SK-N-MC (cell line): ENCODE data around the gene DUSP10.

Experiments used
- DNase-seq: peaks from one replicate; pipeline ENCODE4 v3.0.0-alpha.2; 2011; ENCODE audit warnings: low read depth, low spot score
- H3K27ac ChIP-seq: fragments of 200-600 bp; sonication (generic); 2 replicates; pipeline ENCODE4 v1.5.1; 2016; ENCODE audit warnings: mixed run types
- H3K36me3 ChIP-seq: fragments of 200-600 bp; sonication (generic); 2 replicates; pipeline ENCODE4 v1.6.1; 2017; ENCODE audit warnings: antibody characterized with exemption, low read length, mixed read lengths; ENCODE audit not compliant: insufficient read depth
- H3K4me3 ChIP-seq: fragments of 200-600 bp; sonication (generic); 2 replicates; pipeline ENCODE4 v1.5.1; 2016
- H3K9ac ChIP-seq: fragments of 200-600 bp; sonication (generic); 2 replicates; pipeline ENCODE4 v1.8.0; 2017; ENCODE audit warnings: mixed run types, mixed read lengths; ENCODE audit not compliant: insufficient read length
- H3K9me3 ChIP-seq: fragments of 200-600 bp; sonication (generic); 2 replicates; pipeline ENCODE4 v1.6.1; 2017; ENCODE audit warnings: low read depth, mild to moderate bottlenecking, antibody characterized with exemption, low read length, moderate library complexity, mixed read lengths
- EZH2 ChIP-seq: fragments of 200-600 bp; sonication (generic); IDR thresholded peaks from one replicate; pipeline ENCODE4 v1.6.1; 2017; ENCODE audit warnings: antibody characterized with exemption
- FOXP2 ChIP-seq: optimal IDR thresholded peaks from 2 replicates; pipeline ENCODE3; 2011; ENCODE audit warnings: mild to moderate bottlenecking, moderate library complexity; ENCODE audit not compliant: insufficient read depth; ENCODE audit errors: extremely low read length, control extremely low read depth
- POLR2AphosphoS5 ChIP-seq: IDR thresholded peaks from 2 replicates; pipeline ENCODE4 v1.6.1; 2012; ENCODE audit warnings: mild to moderate bottlenecking, low read depth, low read length, borderline replicate concordance

The DUSP10 gene

DNA sequence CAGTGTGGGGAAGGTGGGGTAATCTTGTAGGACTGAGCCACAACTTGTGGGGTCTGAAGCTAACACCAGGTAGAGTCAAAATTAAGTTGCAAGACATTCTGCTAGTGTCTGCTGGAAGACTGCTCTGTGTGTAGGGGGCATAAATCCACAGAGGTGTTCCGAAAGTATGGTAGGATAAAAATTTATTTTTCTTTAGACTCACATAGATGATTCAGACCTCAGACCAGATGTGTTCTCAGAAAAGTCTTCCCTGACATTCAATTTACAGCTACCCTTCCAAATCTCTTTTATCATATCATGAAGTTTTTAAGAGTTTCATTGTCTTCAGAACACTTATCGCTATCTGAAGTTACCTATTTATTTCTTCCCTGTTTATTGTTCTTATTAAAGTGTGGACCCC lies 21.3 kb downstream of the DUSP10 start:
- TF ChIP-seq EZH2 (no peak), POLR2AphosphoS5 (no peak), FOXP2 (no peak)
- H3K27ac ChIP-seq: no peak overlapping the region
- no peak for DNase-seq
- no peak overlapping the region for H3K4me3 ChIP-seq
- no peak overlapping the region for H3K9ac ChIP-seq
- no peaks in the 10 kb centered on the region for H3K9me3 ChIP-seq
- H3K36me3 ChIP-seq: no peaks in the 10 kb centered on the region

DNA sequence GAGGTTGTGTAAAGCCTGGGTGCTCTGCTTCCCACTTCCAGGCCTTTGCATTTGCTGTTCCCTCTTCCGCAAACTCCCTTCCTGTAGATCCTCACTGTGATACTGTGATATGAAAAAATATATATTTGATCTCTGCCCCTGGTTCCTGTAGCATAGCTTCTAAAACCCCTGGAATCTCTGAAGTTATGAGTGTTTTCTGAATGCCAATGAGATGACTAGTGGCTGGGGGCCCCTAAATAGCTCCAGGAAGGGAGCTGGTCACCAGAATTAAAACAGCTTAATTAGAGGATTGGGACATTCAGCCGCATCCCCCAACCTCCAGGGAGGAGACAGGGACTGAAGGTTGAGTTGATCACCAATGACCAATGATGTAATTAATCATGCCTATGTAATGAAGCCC lies 21.9 kb downstream of the DUSP10 start:
- Histone ChIP-seq H3K4me3 (no peak overlapping the region), H3K27ac (no peak overlapping the region)
- TF ChIP-seq FOXP2 (no peak), EZH2 (no peak), POLR2AphosphoS5 (no peak)

DNA sequence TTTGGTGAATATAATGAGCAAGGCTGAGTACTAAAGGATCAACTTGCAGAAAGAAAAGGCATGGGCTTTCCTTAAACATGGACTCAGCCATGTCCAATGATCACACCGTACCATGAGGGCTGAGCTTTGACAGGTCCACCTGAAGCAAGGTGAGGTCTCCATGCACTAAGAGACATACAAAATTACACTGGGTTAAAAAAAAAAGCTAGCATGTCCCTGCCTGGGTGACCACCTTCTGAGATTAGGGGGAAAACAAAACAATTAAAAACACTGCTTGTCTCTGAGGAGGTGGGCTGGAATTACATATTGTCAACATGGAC lies 22.7 kb downstream of the DUSP10 start:
- Histone ChIP-seq H3K36me3 (no peaks in the 10 kb centered on the region), H3K9ac (no peak overlapping the region)

More for the DNA sequence above, 21.9 kb downstream of the DUSP10 start:
- no peaks in the 10 kb centered on the region for H3K9me3 ChIP-seq
- H3K36me3 ChIP-seq: no peaks in the 10 kb centered on the region
- DNase-seq: no peak
- no peak overlapping the region for H3K9ac ChIP-seq

DNA sequence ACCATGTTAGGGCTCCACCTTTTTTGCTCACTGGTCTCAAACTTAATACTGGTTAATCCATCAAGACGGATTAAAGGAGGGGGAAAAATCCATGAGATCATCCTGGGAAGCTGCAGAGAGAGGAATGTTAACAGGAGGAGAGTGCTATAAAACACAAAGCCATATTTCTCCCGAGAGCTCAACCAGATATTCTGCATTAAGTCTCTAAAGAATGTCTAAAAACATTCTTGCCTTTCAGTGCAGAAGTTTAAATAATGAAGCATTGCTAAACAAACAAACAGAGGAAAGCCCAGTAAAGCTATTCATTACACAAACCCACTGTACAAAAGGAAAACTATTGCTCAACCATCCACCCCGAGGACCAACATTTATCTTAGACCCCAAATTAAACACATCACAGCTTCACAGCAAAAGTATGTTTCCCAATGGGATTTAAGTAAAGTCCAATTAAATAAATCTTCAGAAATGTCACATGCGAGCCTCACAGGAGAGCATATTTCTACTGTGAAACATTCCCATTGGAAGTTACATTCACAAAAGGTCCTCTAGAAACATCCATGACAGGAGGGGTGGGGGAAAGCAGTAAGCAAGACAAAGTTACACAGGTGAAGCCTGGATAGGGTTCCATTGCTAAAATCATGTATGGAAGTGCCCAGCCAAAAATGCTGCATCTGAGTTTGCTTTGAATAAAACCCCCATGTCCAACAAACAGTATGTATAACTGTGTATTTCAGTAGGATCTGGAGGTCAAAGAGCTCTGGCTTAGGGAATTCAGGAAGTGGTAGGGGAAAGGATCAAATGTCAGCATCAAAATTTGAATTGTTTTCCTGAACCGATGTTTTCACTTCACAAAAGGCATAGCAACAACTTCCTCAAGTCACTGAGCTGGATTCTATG lies 23.3 kb downstream of the DUSP10 start:
- Histone ChIP-seq H3K36me3 (no peaks in the 10 kb centered on the region), H3K4me3 (no peak overlapping the region), H3K27ac (no peak overlapping the region), H3K9ac (no peak overlapping the region), H3K9me3 (no peaks in the 10 kb centered on the region)
- DNase-seq: no peak
- TF ChIP-seq EZH2: no peak
- no peak for TF ChIP-seq POLR2AphosphoS5
- TF ChIP-seq FOXP2: no peak

More for the DNA sequence above, 22.7 kb downstream of the DUSP10 start:
- no peak for DNase-seq
- TF ChIP-seq POLR2AphosphoS5: no peak
- no peak for TF ChIP-seq EZH2
- no peak for TF ChIP-seq FOXP2
- Histone ChIP-seq H3K9me3 (no peaks in the 10 kb centered on the region), H3K27ac (no peak overlapping the region), H3K4me3 (no peak overlapping the region)

DNA sequence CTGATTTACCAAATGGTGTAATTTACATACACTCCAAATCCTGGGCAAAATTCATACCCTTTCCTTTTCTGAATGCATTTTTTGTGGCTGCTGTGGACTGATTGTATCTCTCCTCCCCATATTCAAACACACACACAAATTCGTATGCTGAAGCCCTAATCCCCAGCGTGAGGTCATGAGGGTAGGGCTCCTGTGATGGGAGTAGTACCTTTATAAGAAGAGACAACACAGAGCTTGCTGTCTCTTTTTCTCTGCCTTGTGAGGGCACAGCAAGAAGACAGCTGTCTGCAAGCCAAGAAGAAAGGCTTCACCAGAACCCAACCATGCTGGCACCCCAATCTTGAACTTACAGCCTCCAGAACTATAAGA lies 24.4 kb downstream of the DUSP10 start:
- Histone ChIP-seq H3K36me3 (no peaks in the 10 kb centered on the region), H3K27ac (no peak overlapping the region), H3K9me3 (no peaks in the 10 kb centered on the region), H3K4me3 (no peak overlapping the region), H3K9ac (no peak overlapping the region)
- DNase-seq: no peak
- TF ChIP-seq EZH2 (no peak), FOXP2 (no peak), POLR2AphosphoS5 (no peak)

DNA sequence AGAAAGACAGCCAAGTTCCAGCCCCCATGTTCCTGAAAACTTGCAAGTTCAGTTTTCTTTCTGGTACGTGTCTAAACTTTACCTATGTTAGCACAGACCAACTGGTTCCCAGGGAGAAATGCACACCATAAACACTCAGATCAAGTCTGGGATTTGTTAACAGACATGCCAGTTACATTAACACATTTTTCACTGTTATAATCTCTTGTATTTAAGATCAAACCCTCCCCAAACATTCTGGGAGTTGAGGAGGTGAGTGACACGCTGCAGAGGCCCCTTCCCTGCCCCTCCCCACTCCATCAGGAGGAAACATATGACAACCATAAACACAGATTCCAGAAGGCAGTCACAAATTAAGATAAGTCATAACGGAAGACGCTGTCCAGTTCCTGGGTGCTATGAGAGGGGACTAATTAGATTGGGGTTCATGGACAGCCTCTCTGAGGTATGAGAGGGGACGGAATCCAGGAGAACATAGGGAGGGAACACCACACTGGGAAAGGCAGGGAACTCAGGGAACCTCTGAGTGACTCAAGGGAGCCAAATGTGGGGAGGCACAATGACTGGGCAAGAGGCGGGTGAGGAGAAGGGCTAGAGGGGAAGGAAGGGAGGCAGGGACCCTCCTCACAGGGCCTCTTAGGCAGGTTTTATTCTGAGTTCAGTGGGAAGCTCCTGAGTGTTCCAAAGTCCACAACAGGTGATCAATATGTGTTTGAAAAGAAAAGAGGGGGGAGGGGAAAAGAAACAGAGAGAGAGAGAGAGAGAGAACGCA lies 25.0 kb downstream of the DUSP10 start:
- DNase-seq: no peak

DNA sequence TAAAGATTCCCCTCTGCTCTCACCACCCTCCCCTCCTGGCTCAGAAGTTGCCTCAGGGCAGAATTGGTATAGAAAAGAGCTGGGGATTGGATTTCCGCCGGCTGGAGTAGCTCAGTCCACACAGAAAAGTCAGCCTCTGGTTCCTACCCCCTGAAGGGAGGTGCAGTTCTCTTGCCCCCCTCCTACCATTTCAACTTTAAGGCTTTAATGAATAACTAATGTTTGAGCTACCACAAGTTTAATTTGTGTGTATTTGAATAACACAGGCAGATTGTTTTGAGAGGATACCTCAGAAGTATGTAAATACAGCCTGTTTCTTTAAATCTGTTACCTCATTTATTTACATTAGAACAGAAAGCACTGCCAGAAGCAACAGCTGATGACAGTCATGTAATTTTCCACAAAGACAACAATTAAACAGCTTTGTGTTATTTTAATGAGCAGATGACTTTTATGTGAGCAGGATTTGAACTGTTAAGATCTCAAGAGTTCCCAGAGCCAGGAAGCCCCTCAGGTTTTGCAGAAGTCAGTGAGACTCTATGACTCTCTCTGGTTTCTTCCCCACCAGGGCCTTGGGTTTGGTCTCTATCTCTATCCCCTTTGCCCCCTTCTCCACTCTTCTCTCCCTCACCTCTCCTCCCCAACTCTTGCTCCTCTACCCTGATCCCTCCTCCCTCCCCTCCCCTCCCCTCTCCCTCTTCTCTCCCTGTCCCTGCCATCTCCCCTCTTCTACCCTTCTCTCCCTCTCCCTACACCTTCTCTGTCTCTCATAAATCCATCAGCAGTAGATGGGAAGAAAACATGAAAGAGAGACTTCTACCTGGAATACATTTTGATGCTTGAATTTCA lies 26.3 kb downstream of the DUSP10 start:
- no peak overlapping the region for H3K9ac ChIP-seq
- no peak overlapping the region for H3K4me3 ChIP-seq
- DNase-seq: peak; percentile 14
- no peak for TF ChIP-seq EZH2
- no peak for TF ChIP-seq POLR2AphosphoS5
- no peak for TF ChIP-seq FOXP2
- H3K36me3 ChIP-seq: no peaks in the 10 kb centered on the region
- no peak overlapping the region for H3K27ac ChIP-seq
- no peaks in the 10 kb centered on the region for H3K9me3 ChIP-seq

More for the DNA sequence above, 25.0 kb downstream of the DUSP10 start:
- H3K27ac ChIP-seq: no peak overlapping the region
- H3K9me3 ChIP-seq: no peaks in the 10 kb centered on the region
- H3K9ac ChIP-seq: no peak overlapping the region
- TF ChIP-seq POLR2AphosphoS5 (no peak), FOXP2 (no peak)
- H3K36me3 ChIP-seq: no peaks in the 10 kb centered on the region
- H3K4me3 ChIP-seq: no peak overlapping the region
